T follicular helper cell (primary cell): ENCODE results near the gene DAB2.
"Not testable (repeated sequence)": the region's sequence is repeated elsewhere in the genome, so short reads cannot be mapped to it uniquely, and the experiment has no call there.

Experiments
- DNase-seq: peaks from one replicate; pipeline ENCODE4 v3.0.0-alpha.2; 2020; ENCODE audit warnings: low read depth

The DAB2 gene

GRCh38 chr5:39340506-39340905 lies 84.3 kb downstream of the DAB2 start:
- DNase-seq, result no peak

DNA sequence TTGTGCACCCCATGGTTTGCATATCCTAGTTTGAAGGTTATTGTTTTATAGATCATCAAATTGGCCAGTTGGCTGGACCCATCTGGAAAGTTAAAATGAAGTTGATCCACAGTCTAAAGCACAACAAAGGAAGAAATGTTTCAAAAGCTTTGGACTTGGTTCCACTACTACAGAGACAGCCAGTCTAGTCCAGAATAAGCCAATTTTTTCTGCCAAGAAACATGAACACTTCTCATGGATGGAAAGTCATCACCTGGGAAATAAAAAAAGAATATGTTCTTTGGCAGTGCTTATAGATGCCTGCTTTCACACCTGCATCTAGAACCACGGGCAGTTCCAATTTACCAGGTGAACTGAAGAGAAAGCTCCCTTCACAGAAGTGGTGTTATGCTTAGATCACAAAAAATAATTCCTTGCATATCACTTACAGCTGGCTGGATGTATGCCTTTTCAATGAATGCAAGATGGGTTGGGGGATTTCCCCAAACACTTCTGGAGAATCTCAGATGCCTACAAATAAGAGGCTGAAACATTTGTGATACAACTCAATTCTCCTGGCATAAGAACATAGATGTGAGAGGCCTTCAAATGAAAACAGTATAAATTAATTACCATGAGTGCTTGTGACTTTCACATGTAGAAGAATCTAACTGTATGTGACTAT lies 87.4 kb downstream of the DAB2 start:
- no peak for DNase-seq

- not testable (repeated sequence) for DNase-seq
Observed at GRCh38 chr5:39334296-39334695, 90.5 kb downstream of the DAB2 start.

GRCh38 chr5:39333104-39333503 lies 91.7 kb downstream of the DAB2 start:
- DNase-seq, result no peak

DNA sequence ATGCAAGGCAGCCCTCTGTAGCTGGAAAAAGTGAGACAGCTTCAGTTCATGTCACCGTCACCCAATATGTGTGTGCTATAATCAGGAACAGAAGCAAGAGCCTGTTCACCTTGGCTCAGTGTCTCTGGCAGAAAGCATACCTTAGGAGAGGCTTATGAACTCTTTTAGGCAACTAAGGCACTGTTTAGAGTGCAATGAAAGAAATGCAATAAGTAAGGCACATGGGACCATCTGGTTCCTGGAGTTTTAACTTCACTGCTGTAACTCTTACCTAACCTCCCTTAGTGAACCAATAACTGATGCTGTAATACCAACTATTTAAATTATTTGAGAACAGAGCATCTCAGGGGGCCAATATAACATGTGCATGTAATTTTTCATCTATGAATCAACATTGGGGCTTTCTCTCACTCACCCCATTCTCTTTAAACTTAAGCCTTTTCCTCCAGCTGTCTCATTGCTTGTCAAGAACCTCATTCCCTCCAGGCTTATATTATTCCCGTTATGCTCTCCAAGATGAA lies 92.9 kb downstream of the DAB2 start:
- DNase-seq, result no peak

- no peak for DNase-seq
Observed at GRCh38 chr5:39328731-39329130, 96.0 kb downstream of the DAB2 start.

GRCh38 chr5:39323542-39323941 lies 101.2 kb downstream of the DAB2 start:
- no peak for DNase-seq
